Sigmoid colon (tissue), 7 donors: Measurements from ENCODE around the gene VDR. TPM values are rescaled to one million over a fixed set of nuclear protein-coding genes. Genes with fewer than 3 reads are reported as not detected.

Experiments used
- DNase-seq: peaks from one replicate; pipeline ENCODE4 v3.0.0-alpha.2; 2019
- H3K27ac ChIP-seq, 4 donors: fragments of 200-600 bp; sonication (generic); one replicate each; pipeline ENCODE4 v1.5.1; 2016 to 2019; ENCODE audit warnings: mild to moderate bottlenecking in 1 of 4
- H3K27me3 ChIP-seq, 3 donors: fragments of 200-600 bp; sonication (generic); one replicate each; pipeline ENCODE4 v1.5.1; 2019; ENCODE audit warnings: mild to moderate bottlenecking in 1 of 3
- H3K36me3 ChIP-seq, 4 donors: fragments of 200-600 bp; sonication (generic); one replicate each; pipeline ENCODE4 v1.5.1; 2016 to 2019
- H3K4me1 ChIP-seq, 4 donors: fragments of 200-600 bp; sonication (generic); one replicate each; pipeline ENCODE4 v1.5.1; 2017 to 2019
- H3K4me3 ChIP-seq, 4 donors: fragments of 200-600 bp; sonication (generic); one replicate each; pipeline ENCODE4 v1.5.1; 2017 to 2019; ENCODE audit warnings: mild to moderate bottlenecking in 2 of 4, moderate library complexity in 1 of 4
- H3K9me3 ChIP-seq, 4 donors: fragments of 200-600 bp in 3 of 4; sonication (generic) in 3 of 4; one replicate each; pipeline versions ENCODE4 v1.5.1 to v1.6.1; 2013 to 2019
- CTCF ChIP-seq, 4 experiments: fragments of 450-650 bp in 3 of 4; fragments of 200-600 bp in 1 of 4; IDR thresholded peaks; one replicate each; pipeline ENCODE4 v1.5.1; 2016 to 2019; ENCODE audit warnings: antibody characterized with exemption in 4 of 4, mild to moderate bottlenecking in 3 of 4, moderate library complexity in 2 of 4
- EP300 ChIP-seq, 4 donors: sonication (generic); formaldehyde crosslinking; IDR thresholded peaks; one replicate each; pipeline ENCODE4 v1.6.1; 2017; ENCODE audit warnings: antibody characterized with exemption in 4 of 4
- POLR2A ChIP-seq, 2 donors: fragments of 450-650 bp; IDR thresholded peaks; one replicate each; pipeline ENCODE4 v1.6.1; 2016; ENCODE audit warnings: antibody characterized with exemption in 2 of 2, mild to moderate bottlenecking in 2 of 2, moderate library complexity in 2 of 2
- POLR2AphosphoS5 ChIP-seq, 4 donors: sonication (generic); formaldehyde crosslinking; IDR thresholded peaks; one replicate each; pipeline ENCODE4 v1.6.1; 2017; ENCODE audit warnings: antibody characterized with exemption in 4 of 4
- WGBS, 2 donors: extraction: QIAGEN DNeasy Blood & Tissue Kit; methylation state at CpG; one replicate each; pipeline ENCODE4 v1.1.7; 2013; 5-methylcytosine and 5-hydroxymethylcytosine counted together
- intact Hi-C: fragments of 100-400 bp; cut with DNase I; formaldehyde crosslinking; loops from one replicate; pipeline ENCODE4 v1.15.1; 2023
- polyA plus RNA-seq, 3 donors: library from polyadenylated mRNA; stranded (reverse); fragments of 200-250 nt; gene quantifications; one replicate each; pipeline ENCODE4 v1.2.3, GENCODE V29; 2013
- total RNA-seq, 4 donors: library from RNA; depleted of rRNA; stranded (reverse); fragments of >200 nt; gene quantifications; one replicate each; pipeline ENCODE4 v1.1.0, GENCODE V29; 2016
- donor health status: healthy with polysubstance abuse.
- donor health status: Bipolar disorder and iron deficiency.
- donor health status: healthy.

The VDR gene
- total and polyA plus RNA-seq, 7 donors: 0.71 to 69.1 (median 2.5) TPM

GRCh38 chr12:47943623-47944340, 39.0 kb upstream of the VDR start:
- peak; percentile 46 for DNase-seq
- intact Hi-C loops: no loop called here
- no peaks in the 10 kb centered on the region for H3K36me3 ChIP-seq
- WGBS, 2 donors: 20 to 63% methylated on average over 12 of the region's 12 CpGs
- peaks cover 6 to 25% (median 13%) of the 10 kb centered on the region in 3 donors for H3K27me3 ChIP-seq
- no peak overlapping the region for H3K4me3 ChIP-seq
- TF ChIP-seq POLR2AphosphoS5 (IDR thresholded peaks at IDR 0.05) (no peak), POLR2A (IDR thresholded peaks at IDR 0.05) (no peak), EP300 (IDR thresholded peaks at IDR 0.05) (no peak), CTCF (IDR thresholded peaks at IDR 0.05) (no peak)
- H3K9me3 ChIP-seq: no peaks in the 10 kb centered on the region
- H3K27ac ChIP-seq: no peak overlapping the region
- H3K4me1 ChIP-seq: peaks cover 0 to 5% (median 2%) of the 10 kb centered on the region in 4 donors

- Histone ChIP-seq H3K4me3 (no peak overlapping the region), H3K27me3 (peaks cover 6 to 25% (median 13%) of the 10 kb centered on the region in 3 donors), H3K36me3 (no peaks in the 10 kb centered on the region), H3K9me3 (no peaks in the 10 kb centered on the region), H3K27ac (no peak overlapping the region), H3K4me1 (peaks cover 0 to 5% (median 2%) of the 10 kb centered on the region in 4 donors)
- TF ChIP-seq POLR2A (IDR thresholded peaks at IDR 0.05): no peak
- TF ChIP-seq POLR2AphosphoS5 (IDR thresholded peaks at IDR 0.05): no peak
- no peak for TF ChIP-seq CTCF (IDR thresholded peaks at IDR 0.05)
- no peak for TF ChIP-seq EP300 (IDR thresholded peaks at IDR 0.05)
- 69 to 76% methylated on average over 31 of the region's 31 CpGs for WGBS, 2 donors
- DNase-seq: peak; percentile 37
- intact Hi-C loops: no loop called here
Measured at GRCh38 chr12:47942614-47943225, 37.9 kb upstream of the VDR start.

- peak; percentile 58 for DNase-seq
- intact Hi-C loops: no loop called here
- H3K27me3 ChIP-seq: peaks cover 6 to 25% (median 13%) of the 10 kb centered on the region in 3 donors
- no peak overlapping the region for H3K4me3 ChIP-seq
- 58 to 86% methylated on average over 40 of the region's 40 CpGs for WGBS, 2 donors
- no peak for TF ChIP-seq CTCF (IDR thresholded peaks at IDR 0.05)
- TF ChIP-seq EP300 (IDR thresholded peaks at IDR 0.05): no peak
- no peak for TF ChIP-seq POLR2AphosphoS5 (IDR thresholded peaks at IDR 0.05)
- TF ChIP-seq POLR2A (IDR thresholded peaks at IDR 0.05): no peak
- no peaks in the 10 kb centered on the region for H3K36me3 ChIP-seq
- no peaks in the 10 kb centered on the region for H3K9me3 ChIP-seq
- H3K27ac ChIP-seq: no peak overlapping the region
- peaks cover 0 to 5% (median 2%) of the 10 kb centered on the region in 4 donors for H3K4me1 ChIP-seq
Measured at GRCh38 chr12:47941871-47942613, 37.2 kb upstream of the VDR start.

- Histone ChIP-seq H3K36me3 (no peaks in the 10 kb centered on the region), H3K27me3 (peaks cover 6 to 25% (median 13%) of the 10 kb centered on the region in 3 donors), H3K9me3 (no peaks in the 10 kb centered on the region), H3K4me1 (peaks cover 0 to 5% (median 2%) of the 10 kb centered on the region in 4 donors), H3K27ac (no peak overlapping the region), H3K4me3 (no peak overlapping the region)
- WGBS, 2 donors: 89 to 91% methylated on average over 9 of the region's 9 CpGs
- TF ChIP-seq EP300 (IDR thresholded peaks at IDR 0.05) (no peak), POLR2AphosphoS5 (IDR thresholded peaks at IDR 0.05) (no peak), CTCF (IDR thresholded peaks at IDR 0.05) (no peak), POLR2A (IDR thresholded peaks at IDR 0.05) (no peak)
- DNase-seq: no peak
- intact Hi-C loops: no loop called here
Measured at GRCh38 chr12:47941475-47941780, 36.6 kb upstream of the VDR start.
